H9 (cell line): ENCODE results near the gene FANCC. TPM values are rescaled to one million over a fixed set of nuclear protein-coding genes. Genes with fewer than 3 reads are reported as not detected.

Experiments
- DNase-seq: peaks from one replicate; pipeline ENCODE4 v3.0.0-alpha.2; 2017
- H2AFZ ChIP-seq: one replicate; pipeline ENCODE4 v1.6.1; 2013; ENCODE audit warnings: mild to moderate bottlenecking, low read length, control low read depth, moderate library complexity
- H2AK5ac ChIP-seq: 2 replicates; pipeline ENCODE4 v1.6.1; 2013; ENCODE audit warnings: low read length, control low read depth, mixed read lengths; ENCODE audit not compliant: insufficient read length
- H2BK120ac ChIP-seq: one replicate; pipeline ENCODE4 v1.6.1; 2013; ENCODE audit warnings: low read depth, mild to moderate bottlenecking, low read length, control low read depth, inconsistent platforms; ENCODE audit not compliant: poor library complexity, severe bottlenecking
- H2BK12ac ChIP-seq: 2 replicates; pipeline ENCODE4 v1.6.1; 2013; ENCODE audit warnings: low read length, control low read depth, mixed read lengths, low read depth; ENCODE audit not compliant: insufficient read length
- H2BK15ac ChIP-seq: 2 replicates; pipeline ENCODE4 v1.6.1; 2013; ENCODE audit warnings: low read depth, low read length, control low read depth
- H2BK20ac ChIP-seq: one replicate; pipeline ENCODE4 v1.6.1; 2013; ENCODE audit warnings: low read depth, mild to moderate bottlenecking, low read length, control low read depth, inconsistent platforms; ENCODE audit not compliant: poor library complexity, severe bottlenecking
- H2BK5ac ChIP-seq: 2 replicates; pipeline ENCODE4 v1.6.1; 2013; ENCODE audit warnings: low read length, control low read depth, mixed read lengths; ENCODE audit not compliant: insufficient read length
- H3K14ac ChIP-seq: 2 replicates; pipeline ENCODE4 v1.6.1; 2013; ENCODE audit warnings: low read length, control low read depth; ENCODE audit not compliant: insufficient read depth
- H3K18ac ChIP-seq: 2 replicates; pipeline ENCODE4 v1.6.1; 2013; ENCODE audit warnings: low read depth, mild to moderate bottlenecking, mixed read lengths, low read length, control low read depth; ENCODE audit not compliant: insufficient read length
- H3K23ac ChIP-seq: 2 replicates; pipeline ENCODE4 v1.6.1; 2013; ENCODE audit warnings: low read length, control low read depth, mixed read lengths, low read depth; ENCODE audit not compliant: insufficient read length
- H3K23me2 ChIP-seq: 2 replicates; pipeline ENCODE4 v1.6.1; 2013; ENCODE audit warnings: low read depth, mild to moderate bottlenecking, mixed read lengths, low read length, control low read depth; ENCODE audit not compliant: insufficient read length, poor library complexity, severe bottlenecking
- H3K27ac ChIP-seq: 2 replicates; pipeline ENCODE4 v1.5.1; 2013; ENCODE audit warnings: low read length, control low read depth, mixed read lengths, low read depth; ENCODE audit not compliant: insufficient read length
- H3K27me3 ChIP-seq: 2 replicates; pipeline ENCODE4 v1.6.1; 2013; ENCODE audit warnings: low read length, control low read depth, inconsistent platforms; ENCODE audit not compliant: insufficient read depth
- H3K4ac ChIP-seq: 2 replicates; pipeline ENCODE4 v1.6.1; 2013; ENCODE audit warnings: low read depth, mild to moderate bottlenecking, control low read depth, inconsistent platforms, low read length, moderate library complexity
- H3K4me1 ChIP-seq: 2 replicates; pipeline ENCODE4 v1.6.1; 2013; ENCODE audit warnings: low read length, control low read depth, inconsistent platforms; ENCODE audit not compliant: insufficient read depth
- H3K4me2 ChIP-seq: 2 replicates; pipeline ENCODE4 v1.6.1; 2013; ENCODE audit warnings: low read length, control low read depth, mixed read lengths; ENCODE audit not compliant: insufficient read length, insufficient read depth
- H3K56ac ChIP-seq: 2 replicates; pipeline ENCODE4 v1.6.1; 2013; ENCODE audit warnings: low read depth, mild to moderate bottlenecking, mixed read lengths, low read length, control low read depth; ENCODE audit not compliant: insufficient read length
- H3K79me1 ChIP-seq: 2 replicates; pipeline ENCODE4 v1.6.1; 2013; ENCODE audit warnings: low read depth, mild to moderate bottlenecking, moderate library complexity, low read length, control low read depth, inconsistent platforms; ENCODE audit not compliant: insufficient read depth, poor library complexity, severe bottlenecking
- H3K79me2 ChIP-seq: 2 replicates; pipeline ENCODE4 v1.6.1; 2013; ENCODE audit warnings: low read length, control low read depth, inconsistent platforms; ENCODE audit not compliant: insufficient read depth
- H3K9ac ChIP-seq: 2 replicates; pipeline ENCODE4 v1.6.1; 2013; ENCODE audit warnings: low read length, control low read depth, mixed read lengths; ENCODE audit not compliant: insufficient read length; ENCODE audit errors: extremely low read depth
- H3K9me3 ChIP-seq: one replicate; pipeline ENCODE4 v1.6.1; 2013; ENCODE audit warnings: low read depth, low read length, inconsistent platforms; ENCODE audit not compliant: control insufficient read depth
- H3T11ph ChIP-seq: one replicate; pipeline ENCODE4 v1.6.1; 2013; ENCODE audit warnings: mild to moderate bottlenecking, low read length, control low read depth, inconsistent platforms
- H4K20me1 ChIP-seq: one replicate; pipeline ENCODE4 v1.6.1; 2013; ENCODE audit not compliant: control insufficient read depth, insufficient read length, insufficient read depth
- H4K5ac ChIP-seq: 2 replicates; pipeline ENCODE4 v1.6.1; 2013; ENCODE audit warnings: low read depth, mild to moderate bottlenecking, mixed read lengths, low read length, control low read depth; ENCODE audit not compliant: insufficient read length
- H4K8ac ChIP-seq: replicated peaks from 2 replicates; pipeline ENCODE4 v1.6.1; 2013; ENCODE audit warnings: low read length, control low read depth, mixed read lengths, low read depth; ENCODE audit not compliant: insufficient read length
- H4K91ac ChIP-seq: 2 replicates; pipeline ENCODE4 v1.6.1; 2013; ENCODE audit warnings: low read depth, mild to moderate bottlenecking, moderate library complexity, mixed read lengths, low read length, control low read depth; ENCODE audit not compliant: insufficient read length
- H3K27ac Mint-ChIP-seq, 3 experiments: 2 replicates in 2 of 3; 3 replicates in 1 of 3; pipeline ENCODE4 v1.8.0; 2020 to 2021; ENCODE audit warnings: mixed read lengths in 3 of 3, mild to moderate bottlenecking in 1 of 3, moderate library complexity in 1 of 3
- H3K27me3 Mint-ChIP-seq: 2 replicates; pipeline ENCODE4 v1.8.0; 2021; ENCODE audit warnings: low read depth, mild to moderate bottlenecking, moderate library complexity, mixed read lengths
- H3K36me3 Mint-ChIP-seq, 3 experiments: 2 replicates in 2 of 3; 3 replicates in 1 of 3; pipeline ENCODE4 v1.8.0; 2020 to 2021; ENCODE audit warnings: low read depth in 3 of 3, mixed read lengths in 3 of 3; ENCODE audit not compliant: insufficient read depth in 1 of 3
- H3K4me1 Mint-ChIP-seq, 2 experiments: 2 replicates each; pipeline ENCODE4 v1.8.0; 2020; ENCODE audit warnings: mixed read lengths in 2 of 2
- H3K4me3 Mint-ChIP-seq, 2 experiments: 2 replicates in 1 of 2; 3 replicates in 1 of 2; pipeline ENCODE4 v1.8.0; 2020 to 2021; ENCODE audit warnings: mild to moderate bottlenecking in 2 of 2, mixed read lengths in 2 of 2, moderate library complexity in 1 of 2
- H3K9me3 Mint-ChIP-seq, 2 experiments: 2 replicates in 1 of 2; 3 replicates in 1 of 2; pipeline ENCODE4 v1.8.0; 2020; ENCODE audit warnings: mild to moderate bottlenecking in 2 of 2, mixed read lengths in 2 of 2, moderate library complexity in 1 of 2
- CTCF ChIP-seq: fragments of 200-600 bp; sonication (generic); conservative IDR thresholded peaks from 3 replicates; pipeline ENCODE4 v1.8.0; 2021; ENCODE audit warnings: antibody characterized with exemption, mild to moderate bottlenecking
- WGBS: extraction: QIAGEN DNeasy Blood & Tissue Kit; methylation state at CpG from one replicate; pipeline ENCODE4 v1.1.7; 2013; ENCODE audit warnings: missing lambda C conversion rate, low lambda C conversion rate, mixed read lengths; ENCODE audit not compliant: insufficient read length; ENCODE audit errors: extremely low coverage; 5-methylcytosine and 5-hydroxymethylcytosine counted together
- total RNA-seq: library from RNA; stranded (reverse); gene quantifications from 2 replicates; pipeline ENCODE4 v1.2.1, GENCODE V29; 2021

The FANCC gene
- total RNA-seq, 1 experiment from 2014 or later, result 14.6 TPM

- Histone ChIP-seq H3K4ac (no peak overlapping the region), H4K5ac (no peak overlapping the region), H3T11ph (no peak overlapping the region), H2BK20ac (no peak overlapping the region), H2BK15ac (no peak overlapping the region), H3K9me3 (no peaks in the 10 kb centered on the region), H2AK5ac (no peak overlapping the region), H3K4me2 (no peak overlapping the region), H4K8ac (no peak overlapping the region), H3K14ac (no peak overlapping the region), H2BK5ac (no peak overlapping the region), H3K79me2 (no peaks in the 10 kb centered on the region), H3K56ac (no peak overlapping the region), H3K27ac (no peak overlapping the region), H3K23me2 (no peaks in the 10 kb centered on the region), H2BK120ac (no peak overlapping the region), H3K4me1 (no peaks in the 10 kb centered on the region), H3K27me3 (no peaks in the 10 kb centered on the region), H3K23ac (no peak overlapping the region), H4K20me1 (no peaks in the 10 kb centered on the region), H3K9ac (no peak overlapping the region), H3K79me1 (no peaks in the 10 kb centered on the region), H2AFZ (no peak overlapping the region), H4K91ac (no peak overlapping the region), H2BK12ac (no peak overlapping the region), H3K18ac (no peak overlapping the region)
- Mint-ChIP-seq H3K4me1 (peaks cover 9% of the 10 kb centered on the region in 2 experiments), H3K27me3 (no peaks in the 10 kb centered on the region), H3K4me3 (no peak overlapping the region), H3K27ac (peak overlapping the region in 2 of 3 experiments; percentile 50 to 93; a peak in 2 of 7 replicates), H3K36me3 (peaks cover 0 to 7% (median 2%) of the 10 kb centered on the region in 3 experiments; a peak in 3 of 7 replicates), H3K9me3 (no peaks in the 10 kb centered on the region)
- DNase-seq, result no peak
- no CpG with 5 or more reads among the region's 18 CpGs for WGBS
- TF ChIP-seq CTCF, result no peak
These were observed 210.3 kb downstream of the FANCC start for GRCh38 chr9:95107001-95107749.
